WERI-Rb-1 (cell line): ENCODE data around the gene MAP1LC3C.
A peak's percentile ranks its signal among the peaks of the same experiment; 100 is the strongest.

Source experiments
- DNase-seq: peaks from one replicate; pipeline ENCODE4 v3.0.0-alpha.2; 2020
- H3K27ac ChIP-seq: fragments of 250-450 bp; sonication (Bioruptor Pico); 2 replicates; pipeline ENCODE4 v1.5.1; 2020; ENCODE audit warnings: mild to moderate bottlenecking, moderate library complexity
- H3K27me3 ChIP-seq: fragments of 250-450 bp; sonication (Bioruptor Pico); 2 replicates; pipeline ENCODE4 v1.5.1; 2021; ENCODE audit warnings: mild to moderate bottlenecking, low read depth, moderate library complexity; ENCODE audit not compliant: insufficient read depth, severe bottlenecking
- H3K36me3 ChIP-seq: fragments of 250-450 bp; sonication (Bioruptor Pico); 2 replicates; pipeline ENCODE4 v1.5.1; 2020; ENCODE audit warnings: mild to moderate bottlenecking, moderate library complexity
- H3K4me3 ChIP-seq: 2 replicates; pipeline ENCODE4 v1.5.1; 2011; ENCODE audit warnings: low read depth, mild to moderate bottlenecking, control low read depth, low read length
- H3K9me3 ChIP-seq: fragments of 250-450 bp; sonication (Bioruptor Pico); 2 replicates; pipeline ENCODE4 v1.5.1; 2021; ENCODE audit warnings: mild to moderate bottlenecking, moderate library complexity; ENCODE audit not compliant: severe bottlenecking
- TF ChIP-seq, protein P1 (sequence below): IDR thresholded peaks from 2 replicates; pipeline ENCODE4 v1.5.1; 2011; ENCODE audit warnings: low read depth, mild to moderate bottlenecking, control low read depth, inconsistent platforms, low read length

Gene MAP1LC3C

DNA sequence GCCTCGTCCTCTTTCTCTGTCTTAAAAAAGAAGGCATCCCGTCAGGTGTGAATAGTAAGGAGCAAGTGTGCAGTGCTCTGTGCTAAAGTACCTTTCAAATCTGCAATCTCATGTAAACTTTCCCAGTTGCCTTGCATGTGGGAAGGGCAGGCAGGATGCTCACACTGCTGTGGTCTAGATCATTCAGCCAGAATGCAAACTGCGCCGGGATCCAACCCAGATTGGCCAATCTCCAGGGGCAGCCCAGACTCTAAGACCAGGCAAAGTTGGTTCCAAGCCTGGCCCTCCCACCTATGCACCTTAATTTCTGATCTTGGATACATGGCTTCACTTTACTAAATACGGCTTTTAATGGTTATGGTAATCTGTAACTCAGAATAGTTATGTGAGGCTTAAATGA lies 3.2 kb upstream of the MAP1LC3C start:
- TF ChIP-seq, protein P1, sequence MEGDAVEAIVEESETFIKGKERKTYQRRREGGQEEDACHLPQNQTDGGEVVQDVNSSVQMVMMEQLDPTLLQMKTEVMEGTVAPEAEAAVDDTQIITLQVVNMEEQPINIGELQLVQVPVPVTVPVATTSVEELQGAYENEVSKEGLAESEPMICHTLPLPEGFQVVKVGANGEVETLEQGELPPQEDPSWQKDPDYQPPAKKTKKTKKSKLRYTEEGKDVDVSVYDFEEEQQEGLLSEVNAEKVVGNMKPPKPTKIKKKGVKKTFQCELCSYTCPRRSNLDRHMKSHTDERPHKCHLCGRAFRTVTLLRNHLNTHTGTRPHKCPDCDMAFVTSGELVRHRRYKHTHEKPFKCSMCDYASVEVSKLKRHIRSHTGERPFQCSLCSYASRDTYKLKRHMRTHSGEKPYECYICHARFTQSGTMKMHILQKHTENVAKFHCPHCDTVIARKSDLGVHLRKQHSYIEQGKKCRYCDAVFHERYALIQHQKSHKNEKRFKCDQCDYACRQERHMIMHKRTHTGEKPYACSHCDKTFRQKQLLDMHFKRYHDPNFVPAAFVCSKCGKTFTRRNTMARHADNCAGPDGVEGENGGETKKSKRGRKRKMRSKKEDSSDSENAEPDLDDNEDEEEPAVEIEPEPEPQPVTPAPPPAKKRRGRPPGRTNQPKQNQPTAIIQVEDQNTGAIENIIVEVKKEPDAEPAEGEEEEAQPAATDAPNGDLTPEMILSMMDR, result no peak
- DNase-seq, result no peak
- Histone ChIP-seq H3K36me3 (no peaks in the 10 kb centered on the region), H3K9me3 (no peaks in the 10 kb centered on the region), H3K27me3 (no peaks in the 10 kb centered on the region), H3K4me3 (no peak overlapping the region), H3K27ac (no peak overlapping the region)

DNA sequence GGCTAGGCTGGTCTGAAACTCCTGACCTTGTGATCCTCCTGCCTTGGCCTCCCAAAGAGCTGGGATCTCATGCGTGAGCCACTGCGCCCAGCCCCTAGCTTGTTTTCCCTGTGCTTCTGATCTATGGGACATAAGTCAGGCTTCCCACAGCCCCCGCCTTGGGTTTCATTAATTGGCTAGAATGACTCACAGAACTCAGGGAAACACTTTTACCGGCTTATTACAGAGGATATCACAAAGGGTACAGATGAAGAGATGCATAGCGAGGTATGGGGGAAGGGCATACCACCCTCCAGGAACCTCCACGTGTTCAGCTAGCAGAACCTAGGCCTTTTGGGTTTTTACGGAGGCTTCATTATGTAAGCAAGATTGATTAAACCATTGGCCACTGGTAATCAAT lies 1.5 kb upstream of the MAP1LC3C start:
- Histone ChIP-seq H3K9me3 (peaks cover 4% of the 10 kb centered on the region), H3K4me3 (no peak overlapping the region), H3K27ac (no peak overlapping the region), H3K36me3 (no peaks in the 10 kb centered on the region), H3K27me3 (no peaks in the 10 kb centered on the region)
- DNase-seq, result no peak
- TF ChIP-seq, protein P1, result no peak

DNA sequence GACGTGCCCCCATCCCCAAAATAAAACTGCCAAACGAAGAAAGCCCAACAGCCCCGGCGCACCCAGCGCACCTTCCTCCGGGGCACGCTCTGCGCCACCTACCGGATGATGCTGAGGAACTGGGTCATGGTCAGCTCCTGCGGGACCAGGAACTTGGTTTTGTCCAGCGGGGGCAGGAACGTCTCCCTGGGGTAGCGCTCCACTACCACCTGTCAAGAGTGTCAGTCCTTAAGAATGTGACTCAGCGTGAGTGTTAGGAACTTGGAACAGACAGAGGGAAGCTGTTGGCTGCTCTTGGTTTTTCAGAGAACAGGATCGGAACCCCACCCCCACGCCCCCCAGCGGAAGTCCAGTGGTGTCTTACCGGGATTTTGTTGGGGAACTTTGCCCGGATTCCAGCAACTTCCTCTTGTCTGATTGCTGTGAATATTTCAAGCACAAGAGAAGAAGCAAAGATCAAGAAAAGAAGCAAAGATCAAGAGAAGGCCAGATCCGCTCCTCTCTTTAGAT lies 431 bp downstream of the MAP1LC3C start:
- Histone ChIP-seq H3K27ac (no peak overlapping the region), H3K27me3 (no peaks in the 10 kb centered on the region), H3K36me3 (no peaks in the 10 kb centered on the region), H3K9me3 (peaks cover 4% of the 10 kb centered on the region), H3K4me3 (no peak overlapping the region)
- no peak for DNase-seq
- TF ChIP-seq, protein P1, result peak; percentile 12; the same call in 1 of the 2 replicates

DNA sequence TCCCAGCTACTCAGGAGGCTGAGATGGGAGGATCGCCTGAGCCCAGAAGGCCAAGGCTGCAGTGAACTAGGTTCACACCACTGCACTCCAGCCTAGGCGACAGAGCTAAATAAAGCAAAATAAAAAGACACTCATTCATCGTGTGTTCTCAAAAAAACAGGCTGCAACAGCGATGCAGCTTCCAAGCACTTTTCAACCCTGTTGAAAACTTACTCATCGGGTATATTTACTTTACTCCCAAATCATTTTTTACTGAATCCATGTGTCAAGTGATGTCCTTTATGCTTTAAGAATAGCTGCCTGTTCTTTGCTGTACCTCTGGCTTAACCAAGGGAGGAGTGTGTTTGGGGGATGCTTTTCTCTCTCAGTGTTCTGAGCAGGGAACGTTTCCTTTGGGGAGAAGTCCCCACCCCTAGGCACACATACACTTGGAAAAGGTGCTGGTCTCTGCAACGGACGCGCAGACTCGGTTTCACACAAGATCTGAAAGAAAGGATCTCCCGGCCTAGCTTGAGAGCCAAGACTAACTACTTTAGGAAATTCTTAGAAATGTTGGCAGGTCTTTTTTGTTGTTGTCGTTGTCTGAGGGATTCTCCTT lies 1.4 kb downstream of the MAP1LC3C start:
- DNase-seq, result no peak
- Histone ChIP-seq H3K27ac (no peak overlapping the region), H3K4me3 (no peak overlapping the region), H3K27me3 (no peaks in the 10 kb centered on the region), H3K9me3 (peaks cover 4% of the 10 kb centered on the region), H3K36me3 (no peaks in the 10 kb centered on the region)
- TF ChIP-seq, protein P1, result no peak

DNA sequence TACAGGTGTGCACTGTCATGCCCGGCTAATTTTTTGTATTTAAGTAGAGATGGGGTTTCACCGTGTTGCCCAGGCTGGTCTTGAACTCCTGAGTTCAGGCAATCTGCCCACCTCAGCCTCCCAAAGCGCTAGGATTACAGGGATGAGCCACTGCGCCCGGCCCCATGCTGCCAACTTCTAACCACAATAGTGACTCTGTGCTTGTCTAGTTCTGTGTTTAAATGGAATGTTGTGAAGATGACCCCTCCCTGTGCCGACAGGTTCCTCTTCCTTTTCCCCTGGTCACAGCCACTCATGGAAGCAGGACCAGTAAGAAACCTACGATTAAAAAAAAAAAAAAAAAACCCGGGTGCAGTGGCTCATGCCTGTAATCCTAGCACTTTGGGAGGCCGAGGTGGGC lies 4.7 kb downstream of the MAP1LC3C start:
- Histone ChIP-seq H3K27ac (no peak overlapping the region), H3K36me3 (no peaks in the 10 kb centered on the region), H3K9me3 (peaks cover 4% of the 10 kb centered on the region), H3K27me3 (no peaks in the 10 kb centered on the region), H3K4me3 (no peak overlapping the region)
- DNase-seq, result no peak
- TF ChIP-seq, protein P1, result no peak

GRCh38 chr1:241992734-241993133 lies 6.2 kb downstream of the MAP1LC3C start:
- DNase-seq, result no peak
- no peaks in the 10 kb centered on the region for H3K36me3 ChIP-seq
- no peak overlapping the region for H3K27ac ChIP-seq
- no peaks in the 10 kb centered on the region for H3K27me3 ChIP-seq
- TF ChIP-seq, protein P1, result no peak
- peaks cover 4% of the 10 kb centered on the region for H3K9me3 ChIP-seq
- H3K4me3 ChIP-seq, result no peak overlapping the region
